Astrocyte (in vitro differentiated cells and primary cell): Measurements from ENCODE around the gene PHYKPL.

Experiments
- CTCF ChIP-seq: IDR thresholded peaks from 2 replicates; pipeline ENCODE4 v1.5.1; 2011; ENCODE audit warnings: low read depth, mild to moderate bottlenecking, inconsistent platforms, low read length, moderate library complexity; ENCODE audit not compliant: insufficient read depth
- EZH2 ChIP-seq: IDR thresholded peaks from 2 replicates; pipeline ENCODE4 v1.6.1; 2012; ENCODE audit warnings: mild to moderate bottlenecking, low read length, inconsistent platforms; ENCODE audit not compliant: insufficient read depth

GRCh38 chr5:178216779-178217178 lies 15.8 kb downstream of the PHYKPL start:
- no peak for TF ChIP-seq CTCF
- no peak for TF ChIP-seq EZH2
